T-helper 1 cell (primary cell): Measurements from ENCODE around the gene PLEKHA3.
"Not testable (repeated sequence)": the region's sequence is repeated elsewhere in the genome, so short reads cannot be mapped to it uniquely, and the experiment has no call there.

Source experiments
- DNase-seq, 5 donors: peaks; one replicate each; pipeline ENCODE4 v3.0.0-alpha.2; 2012 to 2020

PLEKHA3 gene

DNA sequence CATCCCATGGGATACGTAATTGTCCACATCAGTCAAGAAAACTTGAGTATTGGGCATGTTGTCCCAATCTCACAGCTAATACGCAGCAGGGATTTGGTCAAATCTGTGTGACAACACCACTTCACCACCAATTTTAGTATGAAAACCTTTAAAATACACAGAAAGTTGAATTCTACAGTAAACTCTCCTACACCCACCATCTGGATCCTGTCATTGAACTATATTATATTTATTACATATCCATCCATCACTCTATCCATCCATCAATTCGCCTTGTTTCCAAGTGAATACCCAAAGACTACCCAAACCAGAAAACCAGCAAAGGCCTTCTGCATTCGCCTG, 1.0 kb upstream of the PLEKHA3 start:
- DNase-seq: no peak

DNA sequence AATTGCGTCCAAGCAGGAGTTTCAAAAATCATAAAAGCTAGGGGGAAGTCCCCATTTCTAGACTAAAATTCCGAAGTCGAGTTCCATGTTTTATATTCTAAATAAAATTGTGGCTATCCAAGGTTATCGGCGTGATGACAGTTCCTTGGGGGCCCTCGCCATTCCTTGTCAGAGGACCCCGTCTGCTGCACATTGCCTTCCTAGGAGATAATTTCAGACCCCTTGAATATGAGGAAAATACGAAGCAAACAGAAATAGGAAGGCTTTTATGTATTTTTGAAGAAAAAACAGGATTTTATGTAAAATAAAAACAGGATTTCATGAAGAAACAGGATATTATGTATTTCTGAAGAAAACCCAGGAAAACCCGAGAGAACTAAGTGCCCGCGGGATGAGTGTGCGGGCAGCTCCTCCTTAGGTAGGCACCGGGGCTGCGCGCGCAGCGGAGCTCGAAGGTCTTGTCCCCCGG, 465 bp upstream of the PLEKHA3 start:
- no peak for DNase-seq

DNA sequence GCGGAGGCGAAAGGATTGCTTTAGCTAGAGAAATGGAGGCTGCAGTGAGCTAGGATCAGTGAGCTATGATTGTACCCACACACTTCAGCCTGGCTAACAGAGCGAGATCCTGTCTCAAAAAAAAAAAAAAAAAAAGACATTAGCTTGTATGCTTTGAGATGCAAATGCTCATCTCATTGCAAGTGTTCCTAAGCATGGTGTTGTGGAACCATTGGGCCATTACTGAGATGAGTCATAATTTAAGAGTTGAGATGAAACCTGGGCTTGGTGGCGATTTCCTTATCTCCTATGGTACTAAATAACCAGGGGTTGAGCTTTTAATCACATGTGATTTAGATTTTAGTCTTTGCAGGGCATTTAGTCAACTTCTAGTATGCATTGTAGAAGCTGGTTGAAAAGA, 2.2 kb downstream of the PLEKHA3 start:
- peak in 1 of 5 donors; percentile 41 for DNase-seq

DNA sequence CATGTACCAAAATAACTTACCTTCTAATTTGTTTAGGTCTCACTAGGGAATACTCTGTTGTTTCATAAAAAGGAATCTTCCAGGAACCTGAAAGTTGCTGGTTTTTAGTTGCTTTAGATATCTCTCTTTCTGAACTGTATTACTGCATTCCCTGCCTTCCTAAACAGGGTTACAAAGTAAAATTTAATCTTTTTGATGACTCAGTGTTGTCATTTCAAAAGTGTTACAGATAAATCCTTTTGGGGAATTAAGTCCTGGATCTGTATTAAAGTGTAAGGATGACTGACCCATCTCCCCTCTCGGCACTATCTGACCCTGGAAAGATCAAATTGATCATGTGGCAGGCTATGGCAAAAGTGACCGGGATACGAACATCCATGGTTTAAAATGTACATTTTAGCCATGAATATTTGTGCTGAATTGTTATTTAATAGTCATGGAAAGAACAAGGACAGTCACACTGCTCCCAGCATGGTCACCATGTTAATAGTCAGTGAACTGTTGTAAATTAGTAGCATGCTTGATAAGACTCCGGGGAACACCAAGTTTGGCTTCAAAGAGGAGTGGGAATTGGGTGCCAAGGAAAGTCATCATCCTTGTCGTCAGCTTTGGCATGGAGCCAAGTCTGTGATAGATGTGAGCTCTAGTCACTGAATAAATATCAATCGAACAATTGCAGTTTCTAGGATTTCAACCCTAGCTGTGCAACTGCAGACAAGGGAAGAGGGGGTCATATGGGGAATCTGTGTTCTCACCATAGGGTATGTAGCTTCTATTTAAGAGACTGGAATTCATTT, 4.2 kb downstream of the PLEKHA3 start:
- DNase-seq: no peak

DNA sequence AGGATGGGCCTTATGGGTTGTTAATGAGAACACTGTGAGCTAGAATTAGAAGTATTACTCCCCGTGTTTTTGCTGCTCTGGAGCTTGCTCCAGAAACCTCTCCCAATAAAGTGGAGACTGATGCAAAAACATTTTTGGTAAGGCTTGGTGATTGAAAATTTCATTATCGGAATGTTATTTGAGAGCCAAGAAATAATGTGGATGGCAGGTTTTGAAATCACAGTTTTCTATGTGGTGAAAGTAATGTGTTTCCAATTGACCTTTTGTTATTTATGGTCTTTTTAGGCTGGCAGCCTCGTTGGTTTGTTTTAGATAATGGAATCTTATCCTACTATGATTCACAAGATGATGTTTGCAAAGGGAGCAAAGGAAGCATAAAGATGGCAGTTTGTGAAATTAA, 5.1 kb downstream of the PLEKHA3 start:
- no peak for DNase-seq

DNA sequence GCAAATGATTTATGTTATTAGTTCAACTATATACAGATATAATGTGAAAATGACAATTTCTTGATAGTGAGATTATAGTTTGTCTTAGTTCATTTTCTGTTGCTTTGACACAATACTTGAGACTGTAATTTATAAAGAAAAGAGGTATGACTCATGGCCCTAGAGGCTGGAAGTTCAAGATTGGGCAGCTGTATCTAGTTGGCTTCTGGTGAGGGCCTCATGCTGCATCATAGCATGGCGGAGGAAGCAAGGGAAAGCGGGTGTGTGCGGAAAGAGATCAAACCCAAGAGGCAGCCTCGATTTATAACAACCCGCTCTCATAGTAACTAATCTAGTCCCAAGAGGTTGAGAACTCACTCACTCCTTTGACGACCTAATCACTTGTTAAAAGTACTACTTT, 11.4 kb downstream of the PLEKHA3 start:
- no peak for DNase-seq

DNA sequence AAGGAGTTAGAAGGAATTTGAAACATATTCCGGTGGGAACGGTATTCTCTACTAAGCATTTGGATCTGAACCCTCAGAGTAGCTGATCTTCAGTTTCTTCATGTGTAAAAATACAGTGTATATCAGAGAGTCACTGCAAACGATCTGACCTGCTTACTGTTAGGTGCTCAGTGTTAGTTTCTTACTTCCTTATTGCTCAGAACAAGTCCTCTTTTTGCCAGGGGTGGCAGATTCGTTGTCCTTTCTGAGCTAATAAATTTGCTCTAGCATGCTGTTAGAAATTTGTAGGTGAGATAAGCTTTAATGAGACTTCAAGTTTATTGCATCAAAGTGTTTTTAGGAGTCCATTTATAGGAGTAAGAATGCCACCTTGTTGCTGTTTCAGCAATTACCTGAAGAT, 15.8 kb downstream of the PLEKHA3 start:
- DNase-seq: no peak

DNA sequence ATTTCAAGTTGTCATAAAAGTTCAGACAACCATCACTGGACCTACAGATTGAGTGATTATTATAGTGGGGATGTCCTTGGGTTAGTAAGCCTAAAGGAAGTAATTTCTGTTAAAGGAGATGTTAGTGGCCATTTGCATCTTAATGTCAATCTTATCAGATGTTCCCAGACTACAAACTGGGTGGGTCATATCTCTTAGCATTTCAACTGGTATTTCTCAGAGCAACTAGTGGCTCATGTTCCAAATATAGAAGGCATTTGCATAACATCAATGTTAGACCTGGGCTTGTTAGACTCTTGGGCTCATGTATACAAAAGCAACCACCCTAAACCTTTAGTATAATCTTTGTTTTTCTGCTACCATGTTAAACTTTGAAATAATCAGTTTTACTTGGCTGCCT, 17.9 kb downstream of the PLEKHA3 start:
- DNase-seq: no peak

DNA sequence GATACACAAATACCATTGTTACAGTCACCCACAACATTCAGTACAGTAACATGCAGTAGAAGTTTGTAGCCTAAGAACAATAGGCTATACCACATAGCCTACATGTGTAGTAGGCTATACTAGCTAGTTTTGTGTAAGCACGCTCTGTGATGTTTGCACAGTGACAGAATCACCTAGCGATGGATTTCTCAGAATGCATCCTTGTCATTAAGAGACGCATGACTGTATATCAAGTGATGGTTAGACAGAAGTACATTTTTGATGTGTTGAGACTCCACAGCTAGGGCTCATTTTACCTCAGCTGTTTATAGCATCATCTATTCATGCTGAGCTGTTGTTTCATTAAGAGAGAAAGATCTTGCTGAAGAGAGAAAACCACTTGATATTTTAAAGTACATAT, 19.4 kb downstream of the PLEKHA3 start:
- no peak for DNase-seq

DNA sequence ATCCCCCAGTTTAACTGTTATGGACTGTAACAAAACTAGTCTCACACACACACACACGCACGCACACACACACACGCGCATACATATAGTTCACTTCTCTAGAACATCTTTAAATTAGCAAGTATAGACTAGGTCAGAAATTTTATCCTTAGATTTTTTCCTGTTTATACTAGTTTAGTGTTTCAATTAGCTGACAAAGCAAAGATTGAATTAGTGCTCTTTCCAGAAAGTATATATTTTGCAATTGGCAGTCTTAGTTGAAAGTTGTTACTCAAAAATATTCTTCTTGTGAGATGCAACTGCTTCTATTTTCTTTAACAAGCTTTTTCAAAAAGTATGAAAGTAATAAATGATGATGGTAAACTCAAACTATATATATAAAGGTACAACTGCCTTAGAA, 22.5 kb downstream of the PLEKHA3 start:
- DNase-seq: no peak

DNA sequence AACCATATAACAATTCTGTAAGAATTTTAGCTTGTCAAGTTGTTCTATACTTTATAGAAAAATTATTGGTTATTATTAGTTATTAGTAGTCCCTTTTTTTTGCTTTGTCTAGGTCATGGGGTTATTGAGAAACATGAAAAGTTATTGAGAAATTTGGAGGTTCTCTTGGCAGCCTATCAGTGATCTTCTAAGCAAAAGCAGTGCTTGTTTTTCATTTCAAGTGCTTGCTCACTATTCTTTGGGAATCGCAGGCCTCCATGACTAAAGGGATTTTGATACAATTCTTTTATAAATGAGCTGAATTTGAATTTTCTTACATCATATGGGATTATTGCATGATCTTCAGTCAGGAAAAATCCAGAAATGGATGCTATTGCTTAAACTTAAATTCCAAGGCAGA, 25.8 kb downstream of the PLEKHA3 start:
- no peak for DNase-seq

DNA sequence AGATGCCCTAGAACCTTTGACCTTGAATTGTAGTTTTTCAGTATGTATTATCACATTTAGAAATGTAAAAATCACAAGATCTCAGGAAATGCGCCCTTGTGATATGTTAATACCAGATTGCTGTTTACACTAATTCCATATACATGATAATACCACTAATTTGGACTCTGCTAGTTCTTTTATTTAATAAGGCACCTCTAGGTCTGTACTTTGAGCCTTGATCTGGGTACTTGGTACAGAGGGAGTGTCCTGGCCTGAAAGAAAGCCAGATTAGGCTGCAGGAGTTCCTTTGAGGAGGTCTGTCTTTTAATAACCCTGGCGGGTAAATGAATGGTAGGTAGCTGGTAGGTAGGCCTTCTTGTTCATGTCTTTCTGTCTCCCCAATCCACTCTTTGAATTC, 26.3 kb downstream of the PLEKHA3 start:
- DNase-seq: no peak

DNA sequence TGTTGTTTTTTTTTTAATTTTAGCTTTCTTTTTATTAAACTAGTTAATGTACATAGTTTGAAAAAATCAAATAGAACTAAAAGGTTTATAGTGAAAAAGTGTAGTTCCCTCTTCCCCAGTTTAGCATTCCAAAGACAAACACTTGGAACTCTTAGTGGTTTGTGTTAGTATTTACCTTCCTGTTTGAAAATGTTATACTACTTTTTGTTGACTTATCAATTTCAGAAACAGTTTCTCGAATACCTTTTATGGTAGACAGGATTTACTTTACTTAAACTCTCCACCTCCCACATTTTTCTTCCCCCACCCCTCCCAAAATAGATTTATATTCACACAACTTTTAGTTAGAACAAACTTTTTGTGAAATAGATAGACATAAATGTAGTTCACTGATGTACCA, 26.7 kb downstream of the PLEKHA3 start:
- no peak for DNase-seq

DNA sequence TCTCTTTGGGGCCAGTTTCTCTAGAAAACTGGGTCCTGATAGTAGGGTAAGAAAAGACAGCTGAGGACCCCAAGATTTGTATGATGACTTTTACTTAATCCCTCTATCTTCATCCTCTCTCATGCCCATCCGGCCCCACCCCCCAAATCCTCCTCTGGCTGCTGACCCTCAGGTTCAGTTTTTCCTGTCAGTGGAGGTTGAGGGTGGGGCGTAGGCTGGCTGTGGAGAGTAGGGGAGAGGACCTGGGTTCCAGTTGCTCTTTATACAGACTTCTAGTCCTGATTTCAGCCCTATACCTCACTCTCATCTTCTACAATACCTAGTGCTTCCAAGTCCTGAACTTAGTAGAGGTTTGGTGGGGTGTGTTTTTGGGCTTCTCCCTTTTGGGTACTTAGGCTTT, 28.4 kb downstream of the PLEKHA3 start:
- DNase-seq: no peak

DNA sequence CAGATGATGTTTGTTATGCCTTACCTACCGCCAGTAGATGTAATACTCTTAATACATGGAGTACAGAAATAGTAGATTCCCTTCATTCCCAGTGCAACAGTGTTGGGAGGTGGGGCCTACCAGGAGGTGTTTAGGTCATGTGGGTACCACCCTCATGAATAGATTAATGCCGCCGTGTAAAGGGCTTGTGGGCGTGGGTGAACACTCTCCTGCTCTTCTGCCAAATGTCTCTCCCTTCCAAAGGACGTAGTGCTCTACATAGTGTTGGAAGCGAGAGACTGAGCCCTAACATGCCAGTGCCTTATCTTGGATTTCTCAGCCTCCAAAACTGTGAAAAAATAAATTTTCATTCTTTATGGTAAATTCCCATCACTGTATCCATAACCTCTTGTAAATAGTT, 30.1 kb downstream of the PLEKHA3 start:
- DNase-seq: no peak

DNA sequence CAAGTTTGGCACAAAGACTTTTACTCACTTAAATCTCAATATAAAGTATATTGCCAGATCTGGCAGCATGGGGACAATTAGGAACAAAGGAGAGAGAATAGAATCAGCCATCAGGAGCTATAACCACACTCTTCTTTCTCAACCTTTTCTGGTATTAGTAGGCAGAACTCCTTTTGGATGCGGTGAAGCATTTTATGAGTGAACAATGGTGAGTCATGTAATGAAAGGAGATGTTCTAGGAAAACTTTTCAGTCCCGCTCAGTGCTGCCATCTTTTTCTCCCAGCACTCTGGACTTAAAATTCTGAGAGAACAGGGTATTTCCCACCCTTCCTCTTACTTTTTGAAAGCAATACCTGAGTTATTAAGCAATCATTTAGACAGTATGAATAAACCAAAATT, 32.2 kb downstream of the PLEKHA3 start:
- no peak for DNase-seq

DNA sequence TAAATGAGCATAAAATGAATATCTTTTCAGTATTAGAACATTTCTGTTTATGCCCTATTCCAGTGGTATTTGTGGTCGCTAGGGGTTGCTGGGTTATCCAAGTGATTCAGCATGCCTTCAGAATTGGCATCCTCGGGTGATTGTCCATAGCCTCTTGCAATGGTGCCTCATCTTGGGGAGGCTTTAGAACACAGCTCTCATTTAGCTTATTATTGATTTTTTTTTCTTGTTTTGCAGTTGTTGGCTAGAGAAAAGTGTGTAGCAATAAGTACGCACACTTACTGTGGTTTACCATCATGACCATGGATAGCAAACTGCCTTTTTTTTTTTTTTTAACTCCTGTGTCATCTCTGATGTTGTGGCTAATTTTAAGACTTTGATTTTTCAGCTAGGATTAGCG, 33.6 kb downstream of the PLEKHA3 start:
- DNase-seq: no peak

DNA sequence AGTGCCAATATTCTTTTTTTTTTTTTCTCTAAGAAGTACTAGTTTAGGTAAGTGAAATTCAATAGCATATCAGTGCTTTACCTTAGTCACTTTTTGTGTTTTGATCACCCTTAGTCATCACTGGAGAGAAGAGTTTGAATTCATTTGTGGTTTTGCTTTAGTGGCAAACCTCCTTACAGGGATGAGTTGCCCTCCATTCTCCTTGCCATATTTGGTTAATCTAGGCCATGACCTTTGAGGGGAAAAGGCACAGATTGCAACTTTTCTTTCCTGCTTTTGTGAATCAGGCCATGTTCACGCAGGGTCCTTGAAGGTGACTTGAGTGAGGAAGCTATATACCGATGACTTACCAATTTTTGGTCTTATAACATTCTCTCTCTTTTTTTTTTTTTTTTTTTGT, 34.4 kb downstream of the PLEKHA3 start:
- peak in 1 of 5 donors; percentile 81 for DNase-seq

DNA sequence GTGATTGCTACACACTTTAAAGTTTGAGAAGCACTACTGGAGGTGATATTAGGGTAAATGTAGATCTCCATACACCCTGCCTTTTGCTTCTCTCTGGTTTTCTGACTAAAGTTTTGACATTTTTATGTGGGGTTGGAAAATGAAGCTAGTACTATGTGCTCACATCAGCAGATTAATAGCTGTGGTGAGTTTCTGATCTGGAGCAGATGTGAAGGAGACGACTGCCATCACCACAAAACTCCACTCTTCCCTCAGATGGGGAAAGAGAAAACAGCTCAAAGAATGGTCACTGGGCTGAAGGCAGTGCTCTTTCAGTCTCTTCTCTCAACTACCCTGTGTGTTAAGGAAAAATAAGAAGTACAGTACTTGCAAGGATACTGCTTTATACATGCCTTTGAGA, 37.2 kb downstream of the PLEKHA3 start:
- DNase-seq: no peak

DNA sequence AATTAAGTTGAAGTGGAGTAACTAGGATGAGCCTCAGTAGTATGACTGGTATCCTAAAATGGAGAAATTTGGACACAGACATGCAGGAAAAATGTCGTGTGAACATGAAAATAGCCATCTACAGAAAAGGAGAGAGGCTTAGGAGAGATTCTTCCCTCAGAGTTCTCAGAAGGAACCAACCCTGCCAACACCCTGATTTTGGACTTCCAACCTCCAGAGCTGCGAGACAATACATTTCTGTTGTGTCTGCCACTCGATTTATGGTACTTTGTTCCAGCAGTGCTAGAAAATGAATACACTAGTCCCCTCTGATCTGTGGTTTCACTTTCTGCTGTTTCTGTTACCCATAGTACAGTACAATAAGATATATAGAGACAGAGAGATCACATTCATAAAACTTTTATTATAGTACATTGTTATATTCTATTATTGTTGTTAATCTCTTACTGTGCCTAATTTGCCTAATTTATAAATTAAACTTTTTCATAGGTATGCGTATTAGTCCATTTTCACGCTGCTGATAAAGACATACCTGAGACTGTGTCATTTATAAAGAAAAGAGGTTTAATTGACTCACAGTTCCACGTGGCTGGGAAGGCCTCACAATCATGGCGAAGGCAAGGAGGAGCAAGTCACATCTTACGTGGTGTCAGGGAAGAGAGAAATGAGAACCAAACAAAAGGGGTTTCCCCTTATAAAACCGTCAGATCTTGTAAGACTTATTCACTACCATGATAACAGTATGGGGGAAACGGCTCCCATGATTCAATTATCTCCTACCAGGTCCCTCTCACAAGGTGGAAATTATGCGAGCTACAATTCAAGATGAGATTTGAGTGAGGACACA, 41.3 kb downstream of the PLEKHA3 start:
- DNase-seq: peak in 1 of 5 donors; percentile 23

DNA sequence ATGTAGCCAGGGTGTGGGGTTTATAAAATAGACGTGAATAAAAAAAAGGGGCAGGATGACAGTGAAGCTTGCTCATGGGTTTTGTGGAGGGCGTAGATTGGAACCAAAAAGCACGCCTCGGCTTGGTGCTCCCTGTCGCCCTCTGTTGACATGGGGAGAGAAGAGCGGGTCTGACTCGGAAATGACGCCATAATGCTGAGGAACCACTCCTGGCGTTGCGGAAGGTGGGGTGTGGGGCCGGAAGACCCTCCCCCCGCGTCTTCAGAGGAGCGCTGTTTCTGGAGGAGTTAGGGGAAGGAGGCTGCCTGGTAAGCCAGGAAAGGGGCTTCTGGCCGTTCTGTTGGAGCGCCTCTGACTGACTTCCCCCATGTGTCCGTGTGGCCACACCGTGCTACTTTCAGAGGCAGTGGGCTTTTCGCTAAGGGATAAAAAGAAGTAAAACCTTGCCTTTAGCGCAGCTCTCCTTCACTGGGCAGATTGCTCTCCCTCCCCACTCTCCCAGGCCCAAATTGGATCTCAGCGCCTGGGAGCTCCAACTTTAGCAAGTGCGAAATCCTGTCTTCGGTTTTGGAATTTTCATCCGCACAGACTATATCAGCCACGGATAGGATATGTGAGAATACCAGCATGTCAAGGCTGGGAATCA, 42.8 kb downstream of the PLEKHA3 start:
- peak; percentile 58 to 88 (median 69) for DNase-seq

DNA sequence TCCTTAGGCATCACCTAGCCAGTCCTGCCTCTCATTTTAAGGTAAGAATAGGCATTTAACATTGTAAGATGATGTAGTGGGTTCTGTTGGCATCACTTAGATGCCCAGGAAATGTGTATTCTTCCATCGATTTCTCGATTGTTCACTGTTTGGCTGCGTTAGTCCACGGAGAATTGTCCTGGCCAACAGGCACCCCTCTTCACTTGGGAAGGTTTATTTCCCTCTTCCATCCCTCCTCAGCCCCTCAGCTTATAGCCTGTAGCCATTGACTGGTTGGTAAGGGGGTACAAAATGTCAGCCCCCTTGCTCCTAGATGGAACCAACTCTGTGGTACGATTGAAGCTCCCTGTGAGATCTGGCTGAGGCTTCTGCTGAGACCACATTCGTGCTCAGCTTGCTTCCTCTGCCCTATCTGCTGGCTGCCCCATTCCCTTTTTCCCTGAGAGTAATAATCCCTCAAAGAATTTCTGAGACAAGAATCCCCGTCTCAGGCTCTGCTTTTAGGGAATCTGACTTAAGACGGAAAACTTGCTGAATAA, 43.4 kb downstream of the PLEKHA3 start:
- DNase-seq: no peak

DNA sequence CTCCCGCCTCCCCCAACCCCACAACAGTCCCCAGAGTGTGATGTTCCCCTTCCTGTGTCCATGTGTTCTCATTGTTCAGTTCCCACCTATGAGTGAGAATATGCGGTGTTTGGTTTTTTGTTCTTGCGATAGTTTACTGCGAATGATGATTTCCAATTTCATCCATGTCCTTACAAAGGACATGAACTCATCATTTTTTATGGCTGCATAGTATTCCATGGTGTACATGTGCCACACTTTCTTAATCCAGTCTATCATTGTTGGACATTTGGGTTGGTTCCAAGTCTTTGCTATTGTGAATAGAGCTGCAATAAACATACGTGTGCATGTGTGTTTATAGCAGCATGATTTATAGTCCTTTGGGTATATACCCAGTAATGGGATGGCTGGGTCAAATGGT, 44.8 kb downstream of the PLEKHA3 start:
- DNase-seq: not testable (repeated sequence)
